HEK293 (cell line): ENCODE data around the gene MGMT.

Experiments
- CTCF ChIA-PET: fragments of 350-600 bp; formaldehyde crosslinking; extraction: SDS; loops from one replicate; lab custom pipeline; 2021; ENCODE audit warnings: antibody characterized with exemption; lab: Yijun Ruan, JAX
- POLR2A ChIA-PET: fragments of 300-600 bp; formaldehyde crosslinking; extraction: SDS; loops from one replicate; lab custom pipeline; 2020; ENCODE audit warnings: antibody characterized with exemption, inconsistent platforms; lab: Yijun Ruan, JAX
- H3K27ac ChIP-seq: fragments of 200-500 bp; sonication (Bioruptor generic); 2 replicates; pipeline ENCODE4 v1.5.1; 2014; ENCODE audit warnings: low read depth, low read length, control low read depth, inconsistent platforms; ENCODE audit errors: extremely low read depth
- H3K36me3 ChIP-seq, 2 experiments: fragments of 200-500 bp in 1 of 2; sonication (Bioruptor generic) in 1 of 2; 1 replicate in 1 of 2; 2 replicates in 1 of 2; pipeline ENCODE4 v1.5.1; 2014 to 2017; ENCODE audit warnings: inconsistent platforms in 2 of 2, low read length in 2 of 2; ENCODE audit not compliant: control insufficient read depth in 2 of 2, insufficient read depth in 1 of 2
- H3K4me1 ChIP-seq: fragments of 200-500 bp; sonication (Bioruptor generic); 2 replicates; pipeline ENCODE4 v1.5.1; 2014; ENCODE audit warnings: mild to moderate bottlenecking, low read length, inconsistent platforms; ENCODE audit not compliant: control insufficient read depth, insufficient read depth
- H3K4me3 ChIP-seq: 2 replicates; pipeline ENCODE4 v1.5.1; 2011; ENCODE audit warnings: low read depth, mild to moderate bottlenecking, control low read depth, low read length, moderate library complexity
- H3K9me3 ChIP-seq: fragments of 200-500 bp; sonication (Bioruptor generic); 2 replicates; pipeline ENCODE4 v1.5.1; 2014; ENCODE audit warnings: low read depth, low read length, inconsistent platforms; ENCODE audit not compliant: control insufficient read depth, insufficient read depth
- ATF2 ChIP-seq: fragments of 450-650 bp; formaldehyde crosslinking; IDR thresholded peaks from 2 replicates; pipeline ENCODE4 v1.5.1; 2016; ENCODE audit warnings: missing biosample characterization, missing genetic modification characterization, low read depth
- BCL11A ChIP-seq: fragments of 450-650 bp; formaldehyde crosslinking; IDR thresholded peaks from 2 replicates; pipeline ENCODE4 v1.5.1; 2016; ENCODE audit warnings: low read depth, missing biosample characterization, missing genetic modification characterization
- GLIS2 ChIP-seq: fragments of 450-650 bp; formaldehyde crosslinking; IDR thresholded peaks from 2 replicates; pipeline ENCODE4 v1.5.1; 2016; ENCODE audit warnings: missing biosample characterization, missing genetic modification characterization
- KLF7 ChIP-seq: fragments of 450-650 bp; formaldehyde crosslinking; IDR thresholded peaks from 2 replicates; pipeline ENCODE4 v1.5.1; 2016; ENCODE audit warnings: missing biosample characterization, missing genetic modification characterization, borderline replicate concordance
- OVOL3 ChIP-seq: fragments of 450-650 bp; formaldehyde crosslinking; IDR thresholded peaks from 2 replicates; pipeline ENCODE4 v1.5.1; 2016; ENCODE audit warnings: missing biosample characterization, missing genetic modification characterization
- PATZ1 ChIP-seq: fragments of 450-650 bp; formaldehyde crosslinking; IDR thresholded peaks from 2 replicates; pipeline ENCODE4 v1.5.1; 2016; ENCODE audit warnings: missing biosample characterization, missing genetic modification characterization
- ZBTB26 ChIP-seq: fragments of 450-650 bp; formaldehyde crosslinking; optimal IDR thresholded peaks from 2 replicates; pipeline ENCODE3; 2016; ENCODE audit warnings: missing biosample characterization, mild to moderate bottlenecking, missing genetic modification characterization
- ZNF146 ChIP-seq: fragments of 450-650 bp; formaldehyde crosslinking; IDR thresholded peaks from 2 replicates; pipeline ENCODE4 v1.5.1; 2016; ENCODE audit warnings: missing biosample characterization, missing genetic modification characterization
- ZNF394 ChIP-seq: fragments of 450-650 bp; formaldehyde crosslinking; IDR thresholded peaks from 2 replicates; pipeline ENCODE4 v1.5.1; 2016; ENCODE audit warnings: missing biosample characterization, missing genetic modification characterization, mild to moderate bottlenecking, moderate library complexity, borderline replicate concordance
- ZNF449 ChIP-seq: fragments of 450-650 bp; formaldehyde crosslinking; IDR thresholded peaks from 2 replicates; pipeline ENCODE4 v1.5.1; 2017; ENCODE audit warnings: missing biosample characterization, mild to moderate bottlenecking, missing genetic modification characterization, moderate library complexity
- ZNF548 ChIP-seq: fragments of 450-650 bp; formaldehyde crosslinking; IDR thresholded peaks from 2 replicates; pipeline ENCODE4 v1.5.1; 2016; ENCODE audit warnings: missing biosample characterization, missing genetic modification characterization
- ZNF549 ChIP-seq: fragments of 450-650 bp; IDR thresholded peaks from 2 replicates; pipeline ENCODE4 v1.5.1; 2018; ENCODE audit warnings: missing biosample characterization, missing genetic modification characterization, mild to moderate bottlenecking, inconsistent platforms, moderate library complexity
- ZNF777 ChIP-seq: fragments of 450-650 bp; formaldehyde crosslinking; IDR thresholded peaks from 2 replicates; pipeline ENCODE4 v1.5.1; 2017; ENCODE audit warnings: missing biosample characterization, missing genetic modification characterization, borderline replicate concordance
- ZNF791 ChIP-seq: fragments of 450-650 bp; formaldehyde crosslinking; IDR thresholded peaks from 2 replicates; pipeline ENCODE4 v1.5.1; 2016; ENCODE audit warnings: missing biosample characterization, missing genetic modification characterization
- ZNF837 ChIP-seq: fragments of 450-650 bp; formaldehyde crosslinking; IDR thresholded peaks from 2 replicates; pipeline ENCODE4 v1.5.1; 2016; ENCODE audit warnings: missing biosample characterization, missing genetic modification characterization
- ZSCAN18 ChIP-seq: fragments of 450-650 bp; formaldehyde crosslinking; IDR thresholded peaks from 2 replicates; pipeline ENCODE4 v1.5.1; 2016; ENCODE audit warnings: missing biosample characterization, missing genetic modification characterization

MGMT gene

DNA sequence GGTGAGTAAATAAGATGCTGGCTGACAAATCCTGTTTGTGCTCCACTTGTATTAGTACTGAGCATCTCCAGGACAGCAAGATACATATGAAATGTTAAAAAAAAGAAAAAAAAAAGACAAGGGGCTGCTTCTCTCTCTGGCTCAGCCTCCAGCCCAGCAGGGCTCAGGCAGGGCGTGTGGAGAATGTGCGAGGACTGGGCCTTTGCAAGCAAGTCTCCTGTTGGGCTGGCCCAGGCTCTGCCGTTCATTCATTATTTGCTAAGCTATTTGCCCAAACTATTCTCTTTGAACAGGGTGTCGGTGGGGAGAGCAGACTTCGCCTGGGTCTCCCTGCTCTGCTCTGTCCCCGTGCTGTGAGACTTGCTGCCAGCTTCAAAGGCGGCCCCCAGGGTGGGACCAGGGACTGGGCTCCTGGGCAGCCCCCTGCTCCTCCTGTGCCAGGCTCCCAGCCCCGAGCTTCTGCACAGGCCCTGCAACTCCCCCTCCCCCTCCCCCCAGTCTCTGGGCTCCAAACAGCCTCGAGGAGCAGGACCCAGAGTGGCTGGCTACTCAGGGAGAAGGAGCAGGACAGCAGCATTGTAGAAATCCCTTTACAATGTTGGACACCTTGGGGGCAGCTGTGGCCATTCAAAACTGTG is 25.6 kb upstream of the MGMT start:
- Histone ChIP-seq H3K4me1 (peaks cover 17% of the 10 kb centered on the region), H3K4me3 (no peak overlapping the region), H3K27ac (peak overlapping the region; percentile 60; the same call in 1 of the 2 replicates), H3K9me3 (no peaks in the 10 kb centered on the region), H3K36me3 (no peaks in the 10 kb centered on the region)
- TF ChIP-seq ZNF449 (tag by site-specific recombination) (peak; percentile 76), ZNF394 (tag by site-specific recombination) (no peak)
- ChIA-PET CTCF (no interaction called here), POLR2A (no interaction called here)

DNA sequence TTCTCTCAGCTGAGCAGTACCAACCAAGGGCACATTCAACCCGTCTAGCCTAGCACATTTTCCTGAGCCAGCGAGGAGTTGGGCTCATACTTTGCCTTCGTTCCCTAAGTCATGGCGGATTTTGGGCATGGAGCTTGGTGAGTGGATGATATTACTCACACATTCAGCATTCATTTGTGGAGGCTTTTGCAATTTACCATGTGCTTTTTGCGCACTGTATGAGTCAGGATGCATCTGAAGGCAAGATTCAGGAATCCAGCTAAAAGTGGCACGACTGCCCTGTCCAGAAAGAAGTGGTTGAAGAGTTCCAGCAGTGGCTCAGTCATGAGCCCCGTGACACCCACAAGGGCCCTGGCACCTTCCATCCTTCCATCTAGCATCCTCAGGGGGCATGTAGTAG is 24.2 kb upstream of the MGMT start:
- Histone ChIP-seq H3K36me3 (no peaks in the 10 kb centered on the region), H3K4me1 (peaks cover 17% of the 10 kb centered on the region), H3K9me3 (no peaks in the 10 kb centered on the region), H3K27ac (no peak overlapping the region), H3K4me3 (no peak overlapping the region)
- POLR2A ChIA-PET, result no interaction called here
- CTCF ChIA-PET, result no interaction called here
- TF ChIP-seq ZNF777 (no peak), ZNF146 (no peak), KLF7 (tag by site-specific recombination) (no peak), ZNF791 (no peak), ZNF549 (tag by site-specific recombination) (no peak), GLIS2 (tag by site-specific recombination) (no peak)

DNA sequence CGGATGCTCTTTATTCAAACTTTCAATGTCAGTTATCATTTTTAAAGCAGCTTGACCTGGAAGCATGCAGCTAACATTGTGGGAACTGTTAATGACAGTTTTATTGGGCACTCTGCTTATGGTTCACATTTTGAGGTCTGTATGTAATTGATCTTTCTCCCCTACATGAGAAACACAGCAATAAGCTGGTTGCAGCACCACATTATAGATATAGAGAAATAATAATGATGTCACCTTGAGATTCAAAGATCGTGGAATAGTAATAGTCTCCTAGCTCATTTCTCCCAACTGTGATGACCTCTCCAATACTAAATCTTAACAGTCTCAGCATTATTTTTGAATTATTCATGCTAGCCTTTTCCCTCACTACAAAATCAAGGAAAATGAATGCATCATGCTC is 22.7 kb upstream of the MGMT start:
- CTCF ChIA-PET, result no interaction called here
- POLR2A ChIA-PET, result no interaction called here
- H3K4me3 ChIP-seq, result no peak overlapping the region
- no peak overlapping the region for H3K27ac ChIP-seq
- H3K9me3 ChIP-seq, result no peaks in the 10 kb centered on the region
- H3K4me1 ChIP-seq, result peaks cover 17% of the 10 kb centered on the region
- TF ChIP-seq BCL11A (tag by site-specific recombination) (no peak), ZNF837 (no peak), ZNF548 (tag by site-specific recombination) (no peak), ATF2 (tag by site-specific recombination) (peak; percentile 60), ZSCAN18 (no peak), PATZ1 (tag by site-specific recombination) (no peak), ZNF146 (no peak), ZBTB26 (tag by site-specific recombination) (no peak), OVOL3 (tag by site-specific recombination) (no peak)
- TF ChIP-seq, all 188 proteins: peak for 1
- H3K36me3 ChIP-seq, result no peaks in the 10 kb centered on the region
